H1 (cell line): Measurements from ENCODE around the gene CMYA5. TPM values are rescaled to one million over a fixed set of nuclear protein-coding genes. Genes with fewer than 3 reads are reported as not detected.

Experiments used
- CTCF ChIA-PET: fragments of 300-600 bp; sonication (Branson Sonifier 250); formaldehyde crosslinking; loops from one replicate; lab custom pipeline; 2021; ENCODE audit not compliant: partially characterized antibody; lab: Charles Lee
- POLR2A ChIA-PET: fragments of 300-600 bp; sonication (Branson Sonifier 250); formaldehyde crosslinking; loops from one replicate; lab custom pipeline; 2021; ENCODE audit warnings: inconsistent platforms; ENCODE audit not compliant: partially characterized antibody; lab: Charles Lee
- DNase-seq, 2 experiments: peaks; one replicate each; pipeline versions ENCODE4 v3.0.0 to v3.0.0-alpha.2; 2010 to 2022; ENCODE audit warnings: low spot score in 2 of 2, low read depth in 1 of 2, mixed read lengths in 1 of 2
- FAIRE-seq: peaks from 2 replicates; lab custom pipeline; 2011; peaks lifted over from hg19 to GRCh38; lab: Jason Lieb, UNC
- H2AFZ ChIP-seq: 2 replicates; pipeline ENCODE4 v1.8.1; 2012; ENCODE audit warnings: low read length, inconsistent platforms
- H2AK5ac ChIP-seq: 2 replicates; pipeline ENCODE4 v1.6.1; 2013; ENCODE audit warnings: low read depth, low read length
- H2BK120ac ChIP-seq: replicated peaks from 2 replicates; pipeline ENCODE3; 2013; ENCODE audit warnings: low read depth, low read length, inconsistent platforms
- H2BK12ac ChIP-seq: 2 replicates; pipeline ENCODE4 v1.6.1; 2013; ENCODE audit warnings: low read depth, low read length
- H2BK15ac ChIP-seq: 2 replicates; pipeline ENCODE4 v1.6.1; 2013; ENCODE audit warnings: low read length
- H2BK20ac ChIP-seq: 2 replicates; pipeline ENCODE4 v1.6.1; 2013; ENCODE audit warnings: low read length
- H2BK5ac ChIP-seq: 2 replicates; pipeline ENCODE4 v1.6.1; 2013; ENCODE audit warnings: low read depth, low read length
- H3K14ac ChIP-seq: 2 replicates; pipeline ENCODE4 v1.6.1; 2013; ENCODE audit warnings: inconsistent platforms; ENCODE audit not compliant: insufficient read length
- H3K18ac ChIP-seq: 2 replicates; pipeline ENCODE4 v1.6.1; 2013; ENCODE audit warnings: low read length; ENCODE audit errors: extremely low read depth
- H3K23ac ChIP-seq: 2 replicates; pipeline ENCODE4 v1.6.1; 2013; ENCODE audit warnings: inconsistent platforms; ENCODE audit not compliant: insufficient read length
- H3K23me2 ChIP-seq: 2 replicates; pipeline ENCODE4 v1.6.1; 2013; ENCODE audit warnings: low read depth, low read length
- H3K27ac ChIP-seq: 2 replicates; pipeline ENCODE4 v1.6.1; 2011; ENCODE audit warnings: low read depth, low read length, inconsistent platforms
- H3K27me3 ChIP-seq, 4 experiments: replicated peaks in 1 of 4; 1 replicate in 1 of 4; 2 replicates in 3 of 4; pipeline versions ENCODE4 v1.6.1 to v1.8.1; 2011 to 2013; ENCODE audit warnings: low read length in 3 of 4, mild to moderate bottlenecking in 3 of 4, inconsistent platforms in 2 of 4, mixed read lengths in 2 of 4, moderate library complexity in 1 of 4; ENCODE audit not compliant: control insufficient read depth in 3 of 4, insufficient read depth in 3 of 4; ENCODE audit errors: extremely low read depth in 1 of 4
- H3K36me3 ChIP-seq, 4 experiments: 2 replicates each; pipeline versions ENCODE4 v1.6.1 to v1.8.1; 2011 to 2013; ENCODE audit warnings: mild to moderate bottlenecking in 4 of 4, low read length in 3 of 4, moderate library complexity in 2 of 4, control low read depth in 1 of 4, inconsistent platforms in 1 of 4; ENCODE audit not compliant: insufficient read depth in 4 of 4, control insufficient read depth in 2 of 4
- H3K4ac ChIP-seq: replicated peaks from 2 replicates; pipeline ENCODE3; 2013; ENCODE audit warnings: low read length, low read depth, mixed read lengths, inconsistent platforms; ENCODE audit not compliant: insufficient read length
- H3K4me1 ChIP-seq, 4 experiments: replicated peaks in 1 of 4; 1 replicate in 1 of 4; 2 replicates in 3 of 4; pipeline versions ENCODE4 v1.6.1 to v1.8.1; 2011 to 2013; ENCODE audit warnings: low read length in 3 of 4, inconsistent platforms in 2 of 4, mixed read lengths in 1 of 4; ENCODE audit not compliant: insufficient read depth in 4 of 4, control insufficient read depth in 3 of 4
- H3K4me2 ChIP-seq, 2 experiments: 2 replicates each; pipeline versions ENCODE4 v1.6.1 to v1.8.1; 2011 to 2013; ENCODE audit warnings: low read depth in 2 of 2, low read length in 2 of 2, control low read depth in 1 of 2, inconsistent platforms in 1 of 2, mild to moderate bottlenecking in 1 of 2; ENCODE audit not compliant: insufficient read depth in 1 of 2
- H3K4me3 ChIP-seq, 4 experiments: fragments of 200-600, 300-600 bp in 1 of 4; sonication (generic), shearing (Covaris generic), sonication (Bioruptor Twin) in 1 of 4; 2 replicates each; pipeline versions ENCODE4 v1.5.1 to v1.8.1; 2011 to 2016; ENCODE audit warnings: low read length in 4 of 4, low read depth in 3 of 4, control low read depth in 2 of 4, inconsistent platforms in 2 of 4, mild to moderate bottlenecking in 2 of 4, mixed read lengths in 1 of 4, moderate library complexity in 1 of 4; ENCODE audit not compliant: insufficient read depth in 2 of 4; ENCODE audit errors: extremely low read depth in 1 of 4
- H3K56ac ChIP-seq: replicated peaks from 2 replicates; pipeline ENCODE3; 2013; ENCODE audit warnings: low read depth, mild to moderate bottlenecking, mixed read lengths, low read length, inconsistent platforms; ENCODE audit not compliant: insufficient read length
- H3K79me1 ChIP-seq: 2 replicates; pipeline ENCODE4 v1.6.1; 2013; ENCODE audit warnings: low read depth, low read length, control low read depth
- H3K79me2 ChIP-seq, 2 experiments: 2 replicates each; pipeline versions ENCODE4 v1.6.1 to v1.8.1; 2012 to 2013; ENCODE audit warnings: low read length in 2 of 2, mild to moderate bottlenecking in 2 of 2, inconsistent platforms in 1 of 2; ENCODE audit not compliant: insufficient read depth in 2 of 2, control insufficient read depth in 1 of 2
- H3K9ac ChIP-seq, 4 experiments: replicated peaks in 1 of 4; 1 replicate in 1 of 4; 2 replicates in 3 of 4; pipeline versions ENCODE4 v1.6.1 to v1.8.1; 2011 to 2013; ENCODE audit warnings: low read depth in 3 of 4, low read length in 3 of 4, control low read depth in 2 of 4, mild to moderate bottlenecking in 2 of 4, moderate library complexity in 2 of 4, inconsistent platforms in 1 of 4; ENCODE audit errors: extremely low read depth in 1 of 4
- H3K9me3 ChIP-seq, 2 experiments: 2 replicates each; pipeline versions ENCODE4 v1.6.1 to v1.8.1; 2012 to 2013; ENCODE audit warnings: mild to moderate bottlenecking in 2 of 2, moderate library complexity in 2 of 2, control low read depth in 1 of 2, inconsistent platforms in 1 of 2, low read depth in 1 of 2, low read length in 1 of 2, mixed read lengths in 1 of 2; ENCODE audit not compliant: insufficient read depth in 2 of 2
- H4K20me1 ChIP-seq, 2 experiments: replicated peaks in 1 of 2; 2 replicates each; pipeline versions ENCODE3 to v1.8.1; 2011 to 2013; ENCODE audit warnings: inconsistent platforms in 2 of 2, low read length in 2 of 2, mild to moderate bottlenecking in 1 of 2; ENCODE audit not compliant: insufficient read depth in 2 of 2, control insufficient read depth in 1 of 2
- H4K5ac ChIP-seq: 2 replicates; pipeline ENCODE4 v1.6.1; 2013; ENCODE audit warnings: low read length, low read depth, mixed read lengths, inconsistent platforms; ENCODE audit not compliant: insufficient read length
- H4K8ac ChIP-seq: 2 replicates; pipeline ENCODE4 v1.8.0; 2013; ENCODE audit warnings: mild to moderate bottlenecking, moderate library complexity, low read length, inconsistent platforms; ENCODE audit not compliant: insufficient read depth; ENCODE audit errors: extremely low read depth
- H4K91ac ChIP-seq: replicated peaks from 2 replicates; pipeline ENCODE3; 2013; ENCODE audit warnings: low read length, mixed read lengths, inconsistent platforms; ENCODE audit not compliant: insufficient read length
- POU5F1 ChIP-seq: IDR thresholded peaks from 2 replicates; pipeline ENCODE4 v1.6.1; 2011; ENCODE audit warnings: low read depth, mild to moderate bottlenecking, low read length, moderate library complexity
- RFX5 ChIP-seq: IDR thresholded peaks from 2 replicates; pipeline ENCODE4 v1.6.1; 2011; ENCODE audit warnings: low read depth, low read length, improper control_type of control experiment, borderline replicate concordance
- RNF2 ChIP-seq: fragments of 200-900, 300-1000 bp; sonication (generic); IDR thresholded peaks from 2 replicates; pipeline ENCODE4 v1.7.1; 2016; ENCODE audit warnings: borderline replicate concordance, low read depth, mild to moderate bottlenecking, antibody characterized with exemption, low read length; ENCODE audit not compliant: poor library complexity, severe bottlenecking; ENCODE audit errors: missing control alignments
- SP1 ChIP-seq: IDR thresholded peaks from 2 replicates; pipeline ENCODE4 v1.6.1; 2011; ENCODE audit warnings: low read depth, low read length
- WGBS, 2 experiments: shearing (Covaris generic) in 1 of 2; methylation state at CpG; one replicate each; pipeline versions ENCODE4 v1.1.6 to v1.1.7; 2013 to 2015; ENCODE audit warnings: low lambda C conversion rate in 2 of 2, mixed read lengths in 2 of 2, inconsistent platforms in 1 of 2, low coverage in 1 of 2, missing lambda C conversion rate in 1 of 2; ENCODE audit not compliant: insufficient replicate concordance in 2 of 2, insufficient coverage in 1 of 2, insufficient read length in 1 of 2; ENCODE audit errors: extremely low coverage in 1 of 2, missing lambda C conversion rate in 1 of 2; 5-methylcytosine and 5-hydroxymethylcytosine counted together
- polyA plus RNA-seq, 7 experiments: library from polyadenylated mRNA; depleted of rRNA in 3 of 7; stranded (reverse) in 5 of 7; unstranded in 2 of 7; fragments of >200 nt in 5 of 7; fragments of 200-250 nt in 2 of 7; gene quantifications; 1 replicate in 5 of 7; 2 replicates in 1 of 7; 4 replicates in 1 of 7; pipeline versions ENCODE4 v1.2.1 to v1.2.3, GENCODE V29; 2011 to 2013; ENCODE audit warnings: missing spikeins in 2 of 7, mixed read lengths in 2 of 7
- total RNA-seq: library from RNA; stranded (reverse); fragmentation: NEBNext Ultra II Directional; extraction: Animal tissue kit (Norgen Biotek cat#: 25700); gene quantifications from 2 replicates; pipeline ENCODE4 v1.2.1, GENCODE V29; 2021
- TF ChIP-seq, protein P1 (sequence below): IDR thresholded peaks from 2 replicates; pipeline ENCODE4 v1.6.1; 2011; ENCODE audit warnings: low read depth, mild to moderate bottlenecking, low read length; ENCODE audit not compliant: insufficient read depth

The CMYA5 gene
- total and polyA plus RNA-seq, 2 of the 8 experiments (the other 6 are each of a cell fraction or from before 2014, with no cell fraction given): 0.88 to 0.95 TPM

DNA sequence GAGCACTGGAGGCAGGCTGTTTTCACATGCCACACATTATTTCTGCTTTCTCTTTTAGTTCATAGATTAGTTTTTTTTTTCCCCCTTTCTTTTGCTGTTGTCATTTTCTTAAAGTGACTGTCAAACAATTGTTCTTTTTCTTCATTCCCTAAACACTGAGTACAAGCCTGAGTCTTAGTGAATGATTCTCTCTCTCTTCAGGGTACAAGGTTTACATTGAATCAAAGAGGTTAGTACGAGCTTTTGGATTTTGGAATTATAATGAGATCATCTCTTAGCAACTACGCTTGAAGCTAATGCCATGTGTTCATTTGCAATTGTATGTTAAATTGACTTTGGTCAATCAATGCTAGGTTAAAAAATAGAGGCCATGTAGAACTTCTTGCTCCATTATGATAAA lies 125.1 kb downstream of the CMYA5 start:
- no peaks in the 10 kb centered on the region for H3K9me3 ChIP-seq
- no peak overlapping the region for H2BK120ac ChIP-seq
- H3K27me3 ChIP-seq: no peaks in the 10 kb centered on the region
- H3K4me3 ChIP-seq: no peak overlapping the region
- H3K79me1 ChIP-seq: no peaks in the 10 kb centered on the region
- H3K18ac ChIP-seq: no peak overlapping the region
- WGBS, 2 experiments: 83% methylated on average over 2 of the region's 2 CpGs; no CpG with 5 or more reads in 1 of the 2 experiments
- H3K36me3 ChIP-seq: no peaks in the 10 kb centered on the region
- no peak overlapping the region for H2BK15ac ChIP-seq
- no peak overlapping the region for H2BK12ac ChIP-seq
- H3K23me2 ChIP-seq: no peaks in the 10 kb centered on the region
- H3K27ac ChIP-seq: no peak overlapping the region
- no peak overlapping the region for H3K4me2 ChIP-seq
- no peaks in the 10 kb centered on the region for H3K79me2 ChIP-seq
- H3K4ac ChIP-seq: no peak overlapping the region
- no peak overlapping the region for H4K5ac ChIP-seq
- H4K8ac ChIP-seq: no peak overlapping the region
- H2AK5ac ChIP-seq: no peak overlapping the region
- DNase-seq (no peak), FAIRE-seq (no peak)
- no peak overlapping the region for H2BK20ac ChIP-seq
- no peak overlapping the region for H3K23ac ChIP-seq
- H3K4me1 ChIP-seq: no peaks in the 10 kb centered on the region
- no peak overlapping the region for H2BK5ac ChIP-seq
- H2AFZ ChIP-seq: no peak overlapping the region
- no peak overlapping the region for H3K9ac ChIP-seq
- no peak overlapping the region for H3K14ac ChIP-seq
- no peak overlapping the region for H4K91ac ChIP-seq
- H3K56ac ChIP-seq: no peak overlapping the region
- no peaks in the 10 kb centered on the region for H4K20me1 ChIP-seq
- CTCF ChIA-PET: interaction anchor here (1.0 to 1.1 kb wide), 2 partner anchors 120 to 145 kb away, joined by 3 read pairs; no protein-coding TSS in a partner anchor
- POLR2A ChIA-PET: interaction anchor here (0.7 kb wide), 1 partner anchor 10 kb away, joined by 3 read pairs; no protein-coding TSS in a partner anchor
- TF ChIP-seq RFX5 (no peak), RNF2 (no peak), POU5F1 (no peak), SP1 (no peak)
- TF ChIP-seq, protein P1, sequence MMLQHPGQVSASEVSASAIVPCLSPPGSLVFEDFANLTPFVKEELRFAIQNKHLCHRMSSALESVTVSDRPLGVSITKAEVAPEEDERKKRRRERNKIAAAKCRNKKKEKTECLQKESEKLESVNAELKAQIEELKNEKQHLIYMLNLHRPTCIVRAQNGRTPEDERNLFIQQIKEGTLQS: no peak
